Karpas-422 (cell line): ENCODE data around the gene PSG1. TPM values are rescaled to one million over a fixed set of nuclear protein-coding genes. Genes with fewer than 3 reads are reported as not detected.
"Not testable (repeated sequence)": the region's sequence is repeated elsewhere in the genome, so short reads cannot be mapped to it uniquely, and the experiment has no call there.

Experiments used
- DNase-seq: peaks from one replicate; pipeline ENCODE4 v3.0.0-alpha.2; 2015
- H2AFZ ChIP-seq: fragments of 200-600 bp; sonication (generic); 2 replicates; pipeline ENCODE4 v1.6.1; 2014; ENCODE audit warnings: antibody characterized with exemption, low read length, mixed read lengths
- H3K27ac ChIP-seq: fragments of 200-600 bp; sonication (generic); 2 replicates; pipeline ENCODE4 v1.5.1; 2014; ENCODE audit warnings: mild to moderate bottlenecking, low read length, moderate library complexity
- H3K27me3 ChIP-seq: fragments of 200-600 bp; sonication (generic); 2 replicates; pipeline ENCODE4 v1.6.1; 2014; ENCODE audit warnings: low read length, mixed read lengths
- H3K36me3 ChIP-seq: fragments of 200-600 bp; sonication (generic); 2 replicates; pipeline ENCODE4 v1.6.1; 2014; ENCODE audit warnings: low read length, mixed read lengths; ENCODE audit not compliant: insufficient read depth
- H3K4me1 ChIP-seq: fragments of 200-600 bp; sonication (generic); 2 replicates; pipeline ENCODE4 v1.6.1; 2014; ENCODE audit warnings: mild to moderate bottlenecking, low read length, mixed read lengths
- H3K4me2 ChIP-seq: fragments of 200-600 bp; sonication (generic); 2 replicates; pipeline ENCODE4 v1.6.1; 2014; ENCODE audit warnings: low read length, low read depth, mild to moderate bottlenecking; ENCODE audit not compliant: poor library complexity, severe bottlenecking
- H3K4me3 ChIP-seq: fragments of 200-600 bp; sonication (generic); 2 replicates; pipeline ENCODE4 v1.5.1; 2014; ENCODE audit warnings: mild to moderate bottlenecking, antibody characterized with exemption, low read length, mixed read lengths
- H3K79me2 ChIP-seq: fragments of 200-600 bp; sonication (generic); 2 replicates; pipeline ENCODE4 v1.6.1; 2014; ENCODE audit warnings: mild to moderate bottlenecking, low read length, mixed read lengths
- H3K9ac ChIP-seq: fragments of 200-600 bp; sonication (generic); 2 replicates; pipeline ENCODE4 v1.6.0; 2014; ENCODE audit warnings: low read length
- H3K9me2 ChIP-seq: fragments of 200-600 bp; sonication (generic), shearing (Covaris generic); replicated peaks from 2 replicates; pipeline ENCODE4 v1.6.0; 2014; ENCODE audit warnings: mild to moderate bottlenecking, low read length, moderate library complexity; ENCODE audit not compliant: insufficient read depth
- H3K9me3 ChIP-seq: fragments of 300-700, 200-600 bp; sonication (generic); 2 replicates; pipeline ENCODE4 v1.6.1; 2014; ENCODE audit warnings: low read length, mixed read lengths
- H4K20me1 ChIP-seq: fragments of 200-600 bp; sonication (generic); 2 replicates; pipeline ENCODE4 v1.6.1; 2014; ENCODE audit warnings: mild to moderate bottlenecking, antibody characterized with exemption, low read length, low read depth; ENCODE audit not compliant: insufficient read depth
- total RNA-seq: library from RNA; depleted of rRNA; stranded (reverse); fragments of >200 nt; shearing (Covaris generic); gene quantifications from 2 replicates; pipeline ENCODE4 v1.2.3, GENCODE V29; 2014; ENCODE audit warnings: low replicate concordance

PSG1 gene
- total RNA-seq, 1 experiment from 2014 or later, result not detected

- not testable (repeated sequence) for H3K36me3 ChIP-seq, H3K4me1 ChIP-seq, H4K20me1 ChIP-seq, H3K9ac ChIP-seq, H3K9me2 ChIP-seq, H3K27me3 ChIP-seq, H3K4me2 ChIP-seq, H2AFZ ChIP-seq, H3K4me3 ChIP-seq, H3K27ac ChIP-seq, DNase-seq, H3K9me3 ChIP-seq, H3K79me2 ChIP-seq
Measured at GRCh38 chr19:42875881-42876280, 3.6 kb downstream of the PSG1 start.

- not testable (repeated sequence) for H2AFZ ChIP-seq, H3K27me3 ChIP-seq, H3K36me3 ChIP-seq, H3K9me3 ChIP-seq, H3K9me2 ChIP-seq, DNase-seq, H4K20me1 ChIP-seq, H3K79me2 ChIP-seq, H3K4me2 ChIP-seq, H3K4me3 ChIP-seq, H3K4me1 ChIP-seq, H3K27ac ChIP-seq, H3K9ac ChIP-seq
Measured at GRCh38 chr19:42874901-42875813, 4.4 kb downstream of the PSG1 start.

GRCh38 chr19:42874136-42874535 lies 5.4 kb downstream of the PSG1 start:
- not testable (repeated sequence) for H3K36me3 ChIP-seq, H3K4me3 ChIP-seq, H3K27me3 ChIP-seq, H4K20me1 ChIP-seq, H3K4me2 ChIP-seq, H3K79me2 ChIP-seq, H3K9me3 ChIP-seq, DNase-seq, H3K9ac ChIP-seq, H3K27ac ChIP-seq, H2AFZ ChIP-seq, H3K9me2 ChIP-seq, H3K4me1 ChIP-seq

DNA sequence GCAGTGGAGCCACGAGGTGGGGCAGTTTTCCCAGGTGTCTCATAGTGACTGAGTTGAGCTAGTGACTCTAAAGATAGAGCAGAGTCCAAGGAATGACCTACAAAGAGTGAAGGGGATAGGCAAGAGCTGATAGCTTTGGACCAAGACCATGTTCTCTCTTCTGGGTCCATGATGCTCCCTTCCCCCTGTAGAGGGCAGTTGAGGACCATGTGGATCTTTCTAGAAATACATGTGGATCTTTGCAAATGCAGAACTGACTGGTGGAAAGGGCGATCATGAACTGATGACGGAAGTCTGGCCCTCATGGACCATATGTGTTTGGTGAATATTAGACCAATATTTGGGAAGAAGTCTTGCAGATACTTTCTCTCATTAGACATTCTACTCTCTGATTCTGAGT lies 6.9 kb downstream of the PSG1 start:
- Histone ChIP-seq H3K9ac (no peak overlapping the region), H3K9me2 (no peaks in the 10 kb centered on the region), H2AFZ (no peak overlapping the region), H3K9me3 (no peaks in the 10 kb centered on the region), H3K4me2 (no peak overlapping the region), H3K79me2 (no peaks in the 10 kb centered on the region), H3K4me3 (no peak overlapping the region), H3K36me3 (no peaks in the 10 kb centered on the region), H3K4me1 (no peaks in the 10 kb centered on the region), H3K27ac (no peak overlapping the region), H4K20me1 (no peaks in the 10 kb centered on the region), H3K27me3 (no peaks in the 10 kb centered on the region)
- no peak for DNase-seq

DNA sequence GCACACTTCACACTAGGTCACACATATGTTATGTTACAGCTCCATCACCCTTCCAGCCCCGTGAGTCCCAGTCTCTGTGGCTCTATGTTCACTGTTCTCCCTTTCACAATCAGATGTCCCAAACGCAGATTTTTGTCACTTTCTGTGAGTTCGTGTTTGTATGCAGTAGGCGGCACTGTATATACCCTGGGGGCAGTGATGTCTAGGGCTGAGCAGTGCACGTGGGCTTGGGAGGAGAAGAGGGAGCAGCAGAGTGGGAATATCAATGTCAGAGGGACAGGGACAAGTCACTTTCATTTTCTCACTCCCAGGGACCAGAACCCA lies 22.0 kb downstream of the PSG1 start:
- Histone ChIP-seq H3K9ac (no peak overlapping the region), H3K4me3 (no peak overlapping the region), H3K9me2 (no peaks in the 10 kb centered on the region), H4K20me1 (no peaks in the 10 kb centered on the region), H3K27me3 (no peaks in the 10 kb centered on the region), H2AFZ (no peak overlapping the region), H3K4me1 (no peaks in the 10 kb centered on the region), H3K4me2 (no peak overlapping the region), H3K9me3 (no peaks in the 10 kb centered on the region), H3K36me3 (no peaks in the 10 kb centered on the region), H3K27ac (no peak overlapping the region), H3K79me2 (no peaks in the 10 kb centered on the region)
- no peak for DNase-seq

GRCh38 chr19:42856866-42857543 lies 22.5 kb downstream of the PSG1 start:
- H3K27ac ChIP-seq, H2AFZ ChIP-seq, H3K9me2 ChIP-seq, H3K9ac ChIP-seq, H3K79me2 ChIP-seq, H3K4me3 ChIP-seq, H3K36me3 ChIP-seq, H3K9me3 ChIP-seq, H3K4me2 ChIP-seq, H3K27me3 ChIP-seq, H3K4me1 ChIP-seq, H4K20me1 ChIP-seq: not testable (repeated sequence)
- DNase-seq, result peak; percentile 61

GRCh38 chr19:42854745-42855144 lies 24.8 kb downstream of the PSG1 start:
- not testable (repeated sequence) for DNase-seq, H3K9ac ChIP-seq, H3K4me2 ChIP-seq, H2AFZ ChIP-seq, H3K4me3 ChIP-seq, H3K36me3 ChIP-seq, H3K79me2 ChIP-seq, H3K27me3 ChIP-seq, H4K20me1 ChIP-seq, H3K27ac ChIP-seq, H3K9me3 ChIP-seq, H3K9me2 ChIP-seq, H3K4me1 ChIP-seq

- not testable (repeated sequence) for H3K79me2 ChIP-seq, H3K9me3 ChIP-seq, H3K4me2 ChIP-seq, DNase-seq, H3K27me3 ChIP-seq, H3K36me3 ChIP-seq, H3K4me3 ChIP-seq, H3K9ac ChIP-seq, H3K27ac ChIP-seq, H2AFZ ChIP-seq, H4K20me1 ChIP-seq, H3K4me1 ChIP-seq, H3K9me2 ChIP-seq
Measured at GRCh38 chr19:42853231-42853630, 26.3 kb downstream of the PSG1 start.
